Transverse colon (tissue), 4 donors: ENCODE results near the gene NME4. TPM values are rescaled to one million over a fixed set of nuclear protein-coding genes. Genes with fewer than 3 reads are reported as not detected.

Source experiments
- DNase-seq: peaks from one replicate; pipeline ENCODE4 v3.0.0-alpha.2; 2019
- H3K27ac ChIP-seq, 4 donors: fragments of 200-600 bp; sonication (generic); 2 replicates each; pipeline ENCODE4 v1.5.1; 2016 to 2018; ENCODE audit warnings: inconsistent platforms in 4 of 4
- H3K27me3 ChIP-seq: fragments of 200-600 bp; sonication (generic); 2 replicates; pipeline ENCODE4 v1.5.1; 2017; ENCODE audit warnings: inconsistent platforms
- H3K36me3 ChIP-seq, 4 donors: fragments of 200-600 bp; sonication (generic); 2 replicates each; pipeline ENCODE4 v1.5.1; 2017 to 2019; ENCODE audit warnings: inconsistent platforms in 4 of 4
- H3K4me1 ChIP-seq, 4 donors: fragments of 200-600 bp; sonication (generic); 2 replicates each; pipeline ENCODE4 v1.5.1; 2017 to 2020; ENCODE audit warnings: inconsistent platforms in 4 of 4
- H3K4me3 ChIP-seq, 4 donors: fragments of 200-600 bp; sonication (generic); 1 replicate in 1 of 4; 2 replicates in 3 of 4; pipeline versions ENCODE4 v1.5.1 to v1.6.1; 2017 to 2019; ENCODE audit warnings: inconsistent platforms in 4 of 4
- H3K9me3 ChIP-seq, 2 donors: fragments of 200-600 bp; sonication (generic); 2 replicates each; pipeline ENCODE4 v1.5.1; 2017 to 2019; ENCODE audit warnings: inconsistent platforms in 2 of 2
- CTCF ChIP-seq, 5 experiments: fragments of 200-600 bp in 3 of 5; fragments of 450-650 bp in 2 of 5; sonication (generic) in 3 of 5; IDR thresholded peaks; 1 replicate in 2 of 5; 2 replicates in 3 of 5; pipeline ENCODE4 v1.5.1; 2016 to 2017; ENCODE audit warnings: antibody characterized with exemption in 5 of 5, inconsistent platforms in 3 of 5, mild to moderate bottlenecking in 2 of 5, moderate library complexity in 1 of 5
- EP300 ChIP-seq: sonication (generic); formaldehyde crosslinking; IDR thresholded peaks from one replicate; pipeline ENCODE4 v1.6.1; 2017; ENCODE audit warnings: antibody characterized with exemption, low read depth
- POLR2A ChIP-seq: fragments of 450-650 bp; IDR thresholded peaks from one replicate; pipeline ENCODE4 v1.6.1; 2016; ENCODE audit warnings: antibody characterized with exemption, mild to moderate bottlenecking, moderate library complexity
- POLR2AphosphoS5 ChIP-seq, 3 donors: sonication (generic); formaldehyde crosslinking; IDR thresholded peaks; one replicate each; pipeline ENCODE4 v1.6.1; 2016; ENCODE audit warnings: antibody characterized with exemption in 3 of 3
- WGBS, 2 donors: methylation state at CpG; one replicate each; pipeline ENCODE4 v1.1.5; 2018; ENCODE audit warnings: low coverage in 1 of 2; 5-methylcytosine and 5-hydroxymethylcytosine counted together
- in situ Hi-C, 4 donors: fragments of 200-750 bp; cut with MboI; loops; one replicate each; pipeline versions ENCODE4 v1.15.0 to v1.15.1; 2017; ENCODE audit warnings: low sequenced_read_pairs in 3 of 4, low pct_ligation_motif_present in 1 of 4, low pct_unique_long_range_greater_than_20kb in 1 of 4
- intact Hi-C: fragments of 100-400 bp; cut with DNase I; formaldehyde crosslinking; loops from one replicate; pipeline ENCODE4 v1.15.1; 2023; ENCODE audit warnings: low total_unique reads
- total RNA-seq, 4 donors: library from RNA; depleted of rRNA; stranded (reverse); fragments of >200 nt; gene quantifications; one replicate each; pipeline ENCODE4 v1.1.0, GENCODE V29; 2016

NME4 gene
- total RNA-seq, 4 donors from 2014 or later, result 37.5 to 82.3 (median 58.1) TPM

GRCh38 chr16:399340-400019 lies 2.5 kb downstream of the NME4 start:
- no peak for DNase-seq
- Histone ChIP-seq H3K36me3 (no peaks in the 10 kb centered on the region), H3K9me3 (no peaks in the 10 kb centered on the region), H3K4me3 (no peak overlapping the region), H3K27ac (no peak overlapping the region), H3K27me3 (no peaks in the 10 kb centered on the region), H3K4me1 (peaks cover 6 to 44% (median 21%) of the 10 kb centered on the region in 4 donors)
- TF ChIP-seq POLR2A, result no peak
- no peak for TF ChIP-seq POLR2AphosphoS5 (IDR thresholded peaks at IDR 0.05)
- TF ChIP-seq CTCF (IDR thresholded peaks at IDR 0.05), result no peak
- TF ChIP-seq EP300, result no peak
- in situ Hi-C loops, result no loop called here
- WGBS, 2 donors, result 80% methylated on average over 22 of the region's 22 CpGs; no CpG with 5 or more reads in 1 of the 2 donors
- intact Hi-C loops, result no loop called here

- intact Hi-C loops (no loop called here), in situ Hi-C loops (no loop called here)
- 57% methylated on average over 9 of the region's 10 CpGs; no CpG with 5 or more reads in 1 of the 2 donors for WGBS, 2 donors
- no peaks in the 10 kb centered on the region for H3K27me3 ChIP-seq
- DNase-seq, result no peak
- peak overlapping the region; percentile 91 to 99 (median 94) for H3K27ac ChIP-seq
- H3K9me3 ChIP-seq, result no peaks in the 10 kb centered on the region
- H3K36me3 ChIP-seq, result no peaks in the 10 kb centered on the region
- H3K4me3 ChIP-seq, result no peak overlapping the region
- peaks cover 6 to 44% (median 21%) of the 10 kb centered on the region in 4 donors for H3K4me1 ChIP-seq
- TF ChIP-seq CTCF (IDR thresholded peaks at IDR 0.05) (no peak), EP300 (no peak), POLR2A (no peak), POLR2AphosphoS5 (IDR thresholded peaks at IDR 0.05) (no peak)
Observed at GRCh38 chr16:400061-400591, 3.1 kb downstream of the NME4 start.

- H3K4me1 ChIP-seq, result peaks cover 6 to 34% (median 17%) of the 10 kb centered on the region in 4 donors
- TF ChIP-seq POLR2AphosphoS5 (IDR thresholded peaks at IDR 0.05) (peak; percentile 86 to 93 (median 91)), CTCF (IDR thresholded peaks at IDR 0.05) (peak; percentile 27 to 50 (median 47)), POLR2A (peak; percentile 79), EP300 (no peak)
- WGBS, 2 donors, result 0 to 2% methylated on average over 12 to 31 of the region's 91 CpGs
- no peaks in the 10 kb centered on the region for H3K36me3 ChIP-seq
- DNase-seq, result peak; percentile 98
- no peaks in the 10 kb centered on the region for H3K9me3 ChIP-seq
- intact Hi-C loops (no loop called here), in situ Hi-C loops (no loop called here)
- no peaks in the 10 kb centered on the region for H3K27me3 ChIP-seq
- peak within 1 kb of the TSS; percentile 91 to 99 (median 94) for H3K27ac ChIP-seq
- peak within 1 kb of the TSS; percentile 79 to 99 (median 89) for H3K4me3 ChIP-seq
Observed at GRCh38 chr16:401468-402348, 4.7 kb downstream of the NME4 start, which contains the start of gene DECR2. DECR2 (plus strand) TSS chr16:401885; CDS start chr16:401964, 79 bp downstream.

GRCh38 chr16:404971-405486 lies 8.0 kb downstream of the NME4 start:
- no peak for DNase-seq
- Histone ChIP-seq H3K4me3 (no peak overlapping the region), H3K27ac (no peak overlapping the region), H3K36me3 (peaks cover 0 to 4% (median 0%) of the 10 kb centered on the region in 4 donors), H3K4me1 (peaks cover 6 to 22% (median 12%) of the 10 kb centered on the region in 4 donors), H3K27me3 (no peaks in the 10 kb centered on the region), H3K9me3 (no peaks in the 10 kb centered on the region)
- TF ChIP-seq EP300, result no peak
- no peak for TF ChIP-seq POLR2A
- TF ChIP-seq POLR2AphosphoS5 (IDR thresholded peaks at IDR 0.05), result no peak
- TF ChIP-seq CTCF (IDR thresholded peaks at IDR 0.05), result no peak
- in situ Hi-C loops, result no loop called here
- intact Hi-C loops, result no loop called here
- 89% methylated on average over 12 of the region's 12 CpGs; no CpG with 5 or more reads in 1 of the 2 donors for WGBS, 2 donors
